Loucy (cell line): ENCODE results near the gene ADAMTSL2.

Source experiments
- EZH2phosphoT487 ChIP-seq: fragments of 200-600 bp; IDR thresholded peaks from 2 replicates; pipeline ENCODE4 v1.6.1; 2018; ENCODE audit warnings: antibody characterized with exemption, mild to moderate bottlenecking, moderate library complexity, borderline replicate concordance
- TF ChIP-seq, protein P1 (sequence below): fragments of 200-600 bp; sonication (generic); conservative IDR thresholded peaks from 2 replicates; pipeline ENCODE4 v1.5.1; 2014; ENCODE audit warnings: mild to moderate bottlenecking, antibody characterized with exemption, low read length

DNA sequence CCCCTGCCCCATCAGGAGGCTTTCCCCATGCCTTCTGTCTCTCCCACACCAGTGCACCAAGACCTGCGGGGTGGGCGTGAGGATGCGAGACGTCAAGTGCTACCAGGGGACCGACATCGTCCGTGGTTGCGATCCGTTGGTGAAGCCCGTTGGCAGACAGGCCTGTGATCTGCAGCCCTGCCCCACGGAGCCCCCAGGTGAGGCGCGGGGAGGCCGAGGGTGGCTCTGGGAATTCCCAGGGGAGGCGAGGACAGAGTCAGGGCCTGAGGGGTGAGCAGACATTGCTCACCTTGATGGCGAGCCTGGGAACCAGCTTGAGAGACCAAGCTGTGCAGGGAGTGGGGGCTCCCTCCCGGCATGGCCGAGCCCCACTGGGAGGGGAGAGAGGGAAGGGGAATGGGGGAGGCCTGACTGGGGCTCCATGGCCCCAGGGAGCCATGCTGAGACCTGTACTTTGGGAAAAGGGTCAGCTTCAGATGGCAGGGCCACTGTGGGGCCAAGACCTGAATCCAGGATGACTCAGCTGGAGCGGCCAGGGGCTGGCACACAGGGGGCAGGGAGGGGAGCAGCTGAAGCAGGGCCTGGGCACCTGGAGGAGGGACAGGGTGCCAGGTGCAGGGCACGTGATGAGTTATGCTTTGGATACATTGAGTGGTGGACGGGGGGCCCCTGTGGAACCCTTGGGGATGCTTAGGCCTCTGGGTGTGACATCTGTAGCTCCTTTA, 39.4 kb downstream of the ADAMTSL2 start:
- TF ChIP-seq, protein P1, sequence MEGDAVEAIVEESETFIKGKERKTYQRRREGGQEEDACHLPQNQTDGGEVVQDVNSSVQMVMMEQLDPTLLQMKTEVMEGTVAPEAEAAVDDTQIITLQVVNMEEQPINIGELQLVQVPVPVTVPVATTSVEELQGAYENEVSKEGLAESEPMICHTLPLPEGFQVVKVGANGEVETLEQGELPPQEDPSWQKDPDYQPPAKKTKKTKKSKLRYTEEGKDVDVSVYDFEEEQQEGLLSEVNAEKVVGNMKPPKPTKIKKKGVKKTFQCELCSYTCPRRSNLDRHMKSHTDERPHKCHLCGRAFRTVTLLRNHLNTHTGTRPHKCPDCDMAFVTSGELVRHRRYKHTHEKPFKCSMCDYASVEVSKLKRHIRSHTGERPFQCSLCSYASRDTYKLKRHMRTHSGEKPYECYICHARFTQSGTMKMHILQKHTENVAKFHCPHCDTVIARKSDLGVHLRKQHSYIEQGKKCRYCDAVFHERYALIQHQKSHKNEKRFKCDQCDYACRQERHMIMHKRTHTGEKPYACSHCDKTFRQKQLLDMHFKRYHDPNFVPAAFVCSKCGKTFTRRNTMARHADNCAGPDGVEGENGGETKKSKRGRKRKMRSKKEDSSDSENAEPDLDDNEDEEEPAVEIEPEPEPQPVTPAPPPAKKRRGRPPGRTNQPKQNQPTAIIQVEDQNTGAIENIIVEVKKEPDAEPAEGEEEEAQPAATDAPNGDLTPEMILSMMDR: no peak
- TF ChIP-seq EZH2phosphoT487: no peak
